RWPE2 (cell line): Measurements from ENCODE around the gene HUS1B.

Source experiments
- ATAC-seq: fragments of 200-7000 bp; cut with Tn5 transposase; 3 replicates; pipeline ENCODE4 v1.9.1; 2021; ENCODE audit warnings: low read depth
- DNase-seq: peaks from one replicate; pipeline ENCODE4 v3.0.0-alpha.2; 2020; ENCODE audit warnings: low spot score
- H3K27ac ChIP-seq: fragments of 450-650 bp; 2 replicates; pipeline ENCODE4 v1.5.1; 2017; ENCODE audit warnings: mild to moderate bottlenecking; ENCODE audit not compliant: poor library complexity, severe bottlenecking
- H3K27me3 ChIP-seq: fragments of 250-450 bp; sonication (Bioruptor Pico); 2 replicates; pipeline ENCODE4 v1.5.1; 2021; ENCODE audit warnings: mild to moderate bottlenecking, moderate library complexity; ENCODE audit not compliant: insufficient read depth, poor library complexity, severe bottlenecking
- H3K36me3 ChIP-seq: fragments of 250-450 bp; sonication (Bioruptor Pico); 2 replicates; pipeline ENCODE4 v1.5.1; 2020; ENCODE audit warnings: low read depth, mild to moderate bottlenecking, moderate library complexity
- H3K4me1 ChIP-seq: fragments of 250-450 bp; sonication (Bioruptor Pico); 2 replicates; pipeline ENCODE4 v1.5.1; 2021; ENCODE audit warnings: mild to moderate bottlenecking, moderate library complexity; ENCODE audit not compliant: insufficient read depth, poor library complexity, severe bottlenecking
- H3K4me3 ChIP-seq: fragments of 250-450 bp; sonication (Bioruptor Pico); 2 replicates; pipeline ENCODE4 v1.5.1; 2021; ENCODE audit warnings: mild to moderate bottlenecking, moderate library complexity; ENCODE audit not compliant: severe bottlenecking
- H3K9me3 ChIP-seq: fragments of 250-450 bp; sonication (Bioruptor Pico); 2 replicates; pipeline ENCODE4 v1.5.1; 2021; ENCODE audit warnings: mild to moderate bottlenecking, moderate library complexity; ENCODE audit not compliant: severe bottlenecking
- CTCF ChIP-seq: fragments of 450-650 bp; IDR thresholded peaks from one replicate; pipeline ENCODE4 v1.5.1; 2017; ENCODE audit warnings: mild to moderate bottlenecking, moderate library complexity; ENCODE audit not compliant: poor library complexity, severe bottlenecking

The HUS1B gene

DNA sequence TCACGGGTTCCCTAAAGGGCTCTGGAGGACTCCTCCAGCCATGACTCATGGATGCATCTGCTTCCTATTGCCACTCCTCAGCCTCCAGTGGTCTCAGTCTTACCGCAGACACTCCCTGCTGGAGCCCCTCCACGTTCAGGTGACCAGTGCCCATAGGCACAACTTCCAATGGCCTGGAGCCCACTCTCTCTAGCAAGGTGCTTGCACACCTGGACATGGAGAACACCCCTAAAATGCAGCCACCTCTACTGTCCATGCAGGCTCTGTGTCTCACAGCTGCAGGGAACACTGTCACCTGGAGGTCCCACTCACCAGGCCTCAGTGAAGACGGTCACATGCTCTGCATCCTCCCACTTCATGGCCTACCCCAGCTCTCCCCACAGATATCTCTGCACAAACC lies 36.0 kb downstream of the HUS1B start:
- Histone ChIP-seq H3K4me1 (no peaks in the 10 kb centered on the region), H3K4me3 (no peak overlapping the region), H3K9me3 (no peaks in the 10 kb centered on the region), H3K36me3 (peaks cover 11% of the 10 kb centered on the region), H3K27ac (no peak overlapping the region), H3K27me3 (no peaks in the 10 kb centered on the region)
- no peak for TF ChIP-seq CTCF
- DNase-seq (no peak), ATAC-seq (no peak)

GRCh38 chr6:620166-620565 lies 36.7 kb downstream of the HUS1B start:
- DNase-seq (no peak), ATAC-seq (no peak)
- no peak for TF ChIP-seq CTCF
- Histone ChIP-seq H3K36me3 (peaks cover 13% of the 10 kb centered on the region), H3K9me3 (no peaks in the 10 kb centered on the region), H3K4me3 (no peak overlapping the region), H3K27ac (no peak overlapping the region), H3K27me3 (no peaks in the 10 kb centered on the region), H3K4me1 (no peaks in the 10 kb centered on the region)

- Histone ChIP-seq H3K4me3 (no peak overlapping the region), H3K4me1 (peaks cover 4% of the 10 kb centered on the region), H3K9me3 (no peaks in the 10 kb centered on the region), H3K36me3 (peaks cover 16% of the 10 kb centered on the region), H3K27ac (no peak overlapping the region), H3K27me3 (no peaks in the 10 kb centered on the region)
- peak; percentile 52 for TF ChIP-seq CTCF
- DNase-seq (no peak), ATAC-seq (peak; percentile 72)
These were observed 39.3 kb downstream of the HUS1B start for GRCh38 chr6:617456-618100.

GRCh38 chr6:613981-614380 lies 42.9 kb downstream of the HUS1B start:
- ATAC-seq (no peak), DNase-seq (no peak)
- Histone ChIP-seq H3K9me3 (no peaks in the 10 kb centered on the region), H3K36me3 (peaks cover 24% of the 10 kb centered on the region), H3K4me3 (no peak overlapping the region), H3K27me3 (no peaks in the 10 kb centered on the region), H3K4me1 (peaks cover 4% of the 10 kb centered on the region), H3K27ac (no peak overlapping the region)
- no peak for TF ChIP-seq CTCF

DNA sequence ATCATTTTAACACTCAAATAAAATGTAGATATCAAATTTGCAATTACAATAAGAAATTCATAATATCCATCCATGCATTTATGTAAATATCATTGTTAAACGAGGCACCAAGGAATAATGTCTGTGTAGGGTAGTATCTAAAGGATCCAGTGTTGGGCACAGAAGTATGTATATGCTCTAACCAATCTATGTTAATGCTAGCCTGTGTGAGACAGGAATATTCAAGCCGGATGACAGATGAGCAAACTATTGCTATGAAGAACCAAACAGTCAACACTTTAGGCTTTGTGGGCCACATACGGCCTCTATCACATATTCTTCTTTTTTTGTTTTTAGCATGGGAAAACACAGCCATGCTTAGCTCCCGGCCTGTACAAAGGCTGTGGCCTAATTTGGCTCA lies 45.0 kb downstream of the HUS1B start:
- Histone ChIP-seq H3K9me3 (no peaks in the 10 kb centered on the region), H3K4me3 (no peak overlapping the region), H3K27me3 (no peaks in the 10 kb centered on the region), H3K4me1 (peaks cover 4% of the 10 kb centered on the region), H3K36me3 (peaks cover 26% of the 10 kb centered on the region), H3K27ac (no peak overlapping the region)
- no peak for TF ChIP-seq CTCF
- DNase-seq (no peak), ATAC-seq (no peak)
